Sigmoid colon (tissue), 7 donors: ENCODE results near the gene PLEKHG5. TPM values are rescaled to one million over a fixed set of nuclear protein-coding genes. Genes with fewer than 3 reads are reported as not detected.

Experiments used
- DNase-seq: peaks from one replicate; pipeline ENCODE4 v3.0.0-alpha.2; 2019
- H3K27ac ChIP-seq, 4 donors: fragments of 200-600 bp; sonication (generic); one replicate each; pipeline ENCODE4 v1.5.1; 2016 to 2019; ENCODE audit warnings: mild to moderate bottlenecking in 1 of 4
- H3K27me3 ChIP-seq, 3 donors: fragments of 200-600 bp; sonication (generic); one replicate each; pipeline ENCODE4 v1.5.1; 2019; ENCODE audit warnings: mild to moderate bottlenecking in 1 of 3
- H3K36me3 ChIP-seq, 4 donors: fragments of 200-600 bp; sonication (generic); one replicate each; pipeline ENCODE4 v1.5.1; 2016 to 2019
- H3K4me1 ChIP-seq, 4 donors: fragments of 200-600 bp; sonication (generic); one replicate each; pipeline ENCODE4 v1.5.1; 2017 to 2019
- H3K4me3 ChIP-seq, 4 donors: fragments of 200-600 bp; sonication (generic); one replicate each; pipeline ENCODE4 v1.5.1; 2017 to 2019; ENCODE audit warnings: mild to moderate bottlenecking in 2 of 4, moderate library complexity in 1 of 4
- H3K9me3 ChIP-seq, 4 donors: fragments of 200-600 bp in 3 of 4; sonication (generic) in 3 of 4; one replicate each; pipeline versions ENCODE4 v1.5.1 to v1.6.1; 2013 to 2019
- EP300 ChIP-seq, 4 donors: sonication (generic); formaldehyde crosslinking; IDR thresholded peaks; one replicate each; pipeline ENCODE4 v1.6.1; 2017; ENCODE audit warnings: antibody characterized with exemption in 4 of 4
- POLR2A ChIP-seq, 2 donors: fragments of 450-650 bp; IDR thresholded peaks; one replicate each; pipeline ENCODE4 v1.6.1; 2016; ENCODE audit warnings: antibody characterized with exemption in 2 of 2, mild to moderate bottlenecking in 2 of 2, moderate library complexity in 2 of 2
- POLR2AphosphoS5 ChIP-seq, 4 donors: sonication (generic); formaldehyde crosslinking; IDR thresholded peaks; one replicate each; pipeline ENCODE4 v1.6.1; 2017; ENCODE audit warnings: antibody characterized with exemption in 4 of 4
- WGBS, 2 donors: extraction: QIAGEN DNeasy Blood & Tissue Kit; methylation state at CpG; one replicate each; pipeline ENCODE4 v1.1.7; 2013; 5-methylcytosine and 5-hydroxymethylcytosine counted together
- intact Hi-C: fragments of 100-400 bp; cut with DNase I; formaldehyde crosslinking; loops from one replicate; pipeline ENCODE4 v1.15.1; 2023
- polyA plus RNA-seq, 3 donors: library from polyadenylated mRNA; stranded (reverse); fragments of 200-250 nt; gene quantifications; one replicate each; pipeline ENCODE4 v1.2.3, GENCODE V29; 2013
- total RNA-seq, 4 donors: library from RNA; depleted of rRNA; stranded (reverse); fragments of >200 nt; gene quantifications; one replicate each; pipeline ENCODE4 v1.1.0, GENCODE V29; 2016
- TF ChIP-seq, protein P1 (sequence below), 4 experiments: fragments of 450-650 bp in 3 of 4; fragments of 200-600 bp in 1 of 4; IDR thresholded peaks; one replicate each; pipeline ENCODE4 v1.5.1; 2016 to 2019; ENCODE audit warnings: antibody characterized with exemption in 4 of 4, mild to moderate bottlenecking in 3 of 4, moderate library complexity in 2 of 4
- donor health status: healthy with polysubstance abuse.
- donor health status: Bipolar disorder and iron deficiency.
- donor health status: healthy.

PLEKHG5 gene
- total and polyA plus RNA-seq, 7 donors: 2.5 to 18.8 (median 5.4) TPM

GRCh38 chr1:6510493-6510892 is 19.0 kb upstream of the PLEKHG5 start:
- no peaks in the 10 kb centered on the region for H3K9me3 ChIP-seq
- H3K36me3 ChIP-seq: no peaks in the 10 kb centered on the region
- no peaks in the 10 kb centered on the region for H3K27me3 ChIP-seq
- H3K4me3 ChIP-seq: no peak overlapping the region
- DNase-seq: no peak
- intact Hi-C loops: no loop called here
- H3K27ac ChIP-seq: no peak overlapping the region
- H3K4me1 ChIP-seq: no peaks in the 10 kb centered on the region
- TF ChIP-seq POLR2AphosphoS5 (IDR thresholded peaks at IDR 0.05) (no peak), POLR2A (IDR thresholded peaks at IDR 0.05) (no peak), EP300 (IDR thresholded peaks at IDR 0.05) (no peak)
- TF ChIP-seq, protein P1, sequence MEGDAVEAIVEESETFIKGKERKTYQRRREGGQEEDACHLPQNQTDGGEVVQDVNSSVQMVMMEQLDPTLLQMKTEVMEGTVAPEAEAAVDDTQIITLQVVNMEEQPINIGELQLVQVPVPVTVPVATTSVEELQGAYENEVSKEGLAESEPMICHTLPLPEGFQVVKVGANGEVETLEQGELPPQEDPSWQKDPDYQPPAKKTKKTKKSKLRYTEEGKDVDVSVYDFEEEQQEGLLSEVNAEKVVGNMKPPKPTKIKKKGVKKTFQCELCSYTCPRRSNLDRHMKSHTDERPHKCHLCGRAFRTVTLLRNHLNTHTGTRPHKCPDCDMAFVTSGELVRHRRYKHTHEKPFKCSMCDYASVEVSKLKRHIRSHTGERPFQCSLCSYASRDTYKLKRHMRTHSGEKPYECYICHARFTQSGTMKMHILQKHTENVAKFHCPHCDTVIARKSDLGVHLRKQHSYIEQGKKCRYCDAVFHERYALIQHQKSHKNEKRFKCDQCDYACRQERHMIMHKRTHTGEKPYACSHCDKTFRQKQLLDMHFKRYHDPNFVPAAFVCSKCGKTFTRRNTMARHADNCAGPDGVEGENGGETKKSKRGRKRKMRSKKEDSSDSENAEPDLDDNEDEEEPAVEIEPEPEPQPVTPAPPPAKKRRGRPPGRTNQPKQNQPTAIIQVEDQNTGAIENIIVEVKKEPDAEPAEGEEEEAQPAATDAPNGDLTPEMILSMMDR (IDR thresholded peaks at IDR 0.05): no peak
- WGBS, 2 donors: 76 to 82% methylated on average over 6 of the region's 6 CpGs

DNA sequence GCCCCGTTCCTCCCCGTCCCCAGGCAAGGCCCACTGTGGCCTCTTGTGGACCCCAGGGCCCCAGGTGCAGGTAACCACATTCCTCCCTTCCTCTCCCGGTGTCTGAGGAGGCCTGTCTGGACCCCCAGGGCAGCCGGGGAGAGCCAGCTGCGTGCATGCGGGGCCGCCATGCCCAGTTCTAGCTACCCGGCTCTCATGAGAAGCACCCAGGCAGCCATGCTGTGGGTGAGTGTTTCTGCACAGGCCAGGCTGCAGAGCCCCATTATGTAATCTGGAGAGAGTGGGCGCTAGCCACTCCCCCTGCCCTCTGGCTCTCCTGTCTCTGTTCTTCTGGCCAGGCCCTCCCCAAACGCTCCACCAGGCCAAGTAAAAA is 18.4 kb upstream of the PLEKHG5 start:
- Histone ChIP-seq H3K4me1 (no peaks in the 10 kb centered on the region), H3K27ac (no peak overlapping the region), H3K9me3 (no peaks in the 10 kb centered on the region), H3K4me3 (no peak overlapping the region), H3K27me3 (no peaks in the 10 kb centered on the region), H3K36me3 (no peaks in the 10 kb centered on the region)
- 74 to 87% methylated on average over 10 of the region's 10 CpGs for WGBS, 2 donors
- DNase-seq: no peak
- intact Hi-C loops: no loop called here
- TF ChIP-seq, protein P1 (IDR thresholded peaks at IDR 0.05): no peak
- TF ChIP-seq POLR2AphosphoS5 (IDR thresholded peaks at IDR 0.05): no peak
- no peak for TF ChIP-seq EP300 (IDR thresholded peaks at IDR 0.05)
- no peak for TF ChIP-seq POLR2A (IDR thresholded peaks at IDR 0.05)

GRCh38 chr1:6509220-6509918 is 17.9 kb upstream of the PLEKHG5 start:
- TF ChIP-seq, protein P1 (IDR thresholded peaks at IDR 0.05): no peak
- TF ChIP-seq POLR2AphosphoS5 (IDR thresholded peaks at IDR 0.05) (no peak), EP300 (IDR thresholded peaks at IDR 0.05) (no peak), POLR2A (IDR thresholded peaks at IDR 0.05) (no peak)
- H3K27ac ChIP-seq: no peak overlapping the region
- no peaks in the 10 kb centered on the region for H3K9me3 ChIP-seq
- no peaks in the 10 kb centered on the region for H3K4me1 ChIP-seq
- no peak overlapping the region for H3K4me3 ChIP-seq
- no peaks in the 10 kb centered on the region for H3K36me3 ChIP-seq
- intact Hi-C loops: no loop called here
- 47 to 72% methylated on average over 20 of the region's 20 CpGs for WGBS, 2 donors
- H3K27me3 ChIP-seq: no peaks in the 10 kb centered on the region
- no peak for DNase-seq

DNA sequence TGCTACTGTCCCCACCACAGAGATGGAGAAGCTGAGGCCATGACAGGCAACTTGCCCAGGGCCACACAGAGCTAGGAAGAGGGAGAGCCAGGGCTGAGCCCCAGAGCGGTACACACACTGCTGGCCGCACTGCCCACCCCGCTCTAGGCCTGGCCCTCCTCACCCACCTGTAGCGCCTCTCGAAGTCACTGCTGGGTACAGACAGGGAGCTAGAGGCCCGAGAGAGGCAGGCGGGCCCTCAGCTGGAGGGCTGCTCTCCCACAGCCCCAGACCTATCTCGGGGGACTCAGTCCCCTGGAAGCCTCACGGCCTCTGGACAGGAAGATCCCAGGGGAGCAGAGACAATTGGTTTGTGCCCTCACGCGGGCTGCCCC is 17.3 kb upstream of the PLEKHG5 start:
- no peak for DNase-seq
- TF ChIP-seq POLR2AphosphoS5 (IDR thresholded peaks at IDR 0.05): no peak
- no peak for TF ChIP-seq EP300 (IDR thresholded peaks at IDR 0.05)
- TF ChIP-seq, protein P1 (IDR thresholded peaks at IDR 0.05): no peak
- TF ChIP-seq POLR2A (IDR thresholded peaks at IDR 0.05): no peak
- Histone ChIP-seq H3K27me3 (no peaks in the 10 kb centered on the region), H3K9me3 (no peaks in the 10 kb centered on the region), H3K4me1 (no peaks in the 10 kb centered on the region), H3K36me3 (no peaks in the 10 kb centered on the region), H3K4me3 (no peak overlapping the region), H3K27ac (no peak overlapping the region)
- intact Hi-C loops: no loop called here
- WGBS, 2 donors: 91 to 92% methylated on average over 11 of the region's 11 CpGs
